Activated CD4-positive, alpha-beta T cell treated with anti-CD3 and anti-CD28 coated beads, Interleukin-2, amount 50 U/mL, for 1 hour (primary cell): ENCODE results near the gene SECISBP2L.
"Not testable (repeated sequence)": the region's sequence is repeated elsewhere in the genome, so short reads cannot be mapped to it uniquely, and the experiment has no call there.

Experiments used
- DNase-seq: peaks from one replicate; pipeline ENCODE4 v3.0.0-alpha.2; 2020

Gene SECISBP2L, protein sequence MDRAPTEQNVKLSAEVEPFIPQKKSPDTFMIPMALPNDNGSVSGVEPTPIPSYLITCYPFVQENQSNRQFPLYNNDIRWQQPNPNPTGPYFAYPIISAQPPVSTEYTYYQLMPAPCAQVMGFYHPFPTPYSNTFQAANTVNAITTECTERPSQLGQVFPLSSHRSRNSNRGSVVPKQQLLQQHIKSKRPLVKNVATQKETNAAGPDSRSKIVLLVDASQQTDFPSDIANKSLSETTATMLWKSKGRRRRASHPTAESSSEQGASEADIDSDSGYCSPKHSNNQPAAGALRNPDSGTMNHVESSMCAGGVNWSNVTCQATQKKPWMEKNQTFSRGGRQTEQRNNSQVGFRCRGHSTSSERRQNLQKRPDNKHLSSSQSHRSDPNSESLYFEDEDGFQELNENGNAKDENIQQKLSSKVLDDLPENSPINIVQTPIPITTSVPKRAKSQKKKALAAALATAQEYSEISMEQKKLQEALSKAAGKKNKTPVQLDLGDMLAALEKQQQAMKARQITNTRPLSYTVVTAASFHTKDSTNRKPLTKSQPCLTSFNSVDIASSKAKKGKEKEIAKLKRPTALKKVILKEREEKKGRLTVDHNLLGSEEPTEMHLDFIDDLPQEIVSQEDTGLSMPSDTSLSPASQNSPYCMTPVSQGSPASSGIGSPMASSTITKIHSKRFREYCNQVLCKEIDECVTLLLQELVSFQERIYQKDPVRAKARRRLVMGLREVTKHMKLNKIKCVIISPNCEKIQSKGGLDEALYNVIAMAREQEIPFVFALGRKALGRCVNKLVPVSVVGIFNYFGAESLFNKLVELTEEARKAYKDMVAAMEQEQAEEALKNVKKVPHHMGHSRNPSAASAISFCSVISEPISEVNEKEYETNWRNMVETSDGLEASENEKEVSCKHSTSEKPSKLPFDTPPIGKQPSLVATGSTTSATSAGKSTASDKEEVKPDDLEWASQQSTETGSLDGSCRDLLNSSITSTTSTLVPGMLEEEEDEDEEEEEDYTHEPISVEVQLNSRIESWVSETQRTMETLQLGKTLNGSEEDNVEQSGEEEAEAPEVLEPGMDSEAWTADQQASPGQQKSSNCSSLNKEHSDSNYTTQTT

DNA sequence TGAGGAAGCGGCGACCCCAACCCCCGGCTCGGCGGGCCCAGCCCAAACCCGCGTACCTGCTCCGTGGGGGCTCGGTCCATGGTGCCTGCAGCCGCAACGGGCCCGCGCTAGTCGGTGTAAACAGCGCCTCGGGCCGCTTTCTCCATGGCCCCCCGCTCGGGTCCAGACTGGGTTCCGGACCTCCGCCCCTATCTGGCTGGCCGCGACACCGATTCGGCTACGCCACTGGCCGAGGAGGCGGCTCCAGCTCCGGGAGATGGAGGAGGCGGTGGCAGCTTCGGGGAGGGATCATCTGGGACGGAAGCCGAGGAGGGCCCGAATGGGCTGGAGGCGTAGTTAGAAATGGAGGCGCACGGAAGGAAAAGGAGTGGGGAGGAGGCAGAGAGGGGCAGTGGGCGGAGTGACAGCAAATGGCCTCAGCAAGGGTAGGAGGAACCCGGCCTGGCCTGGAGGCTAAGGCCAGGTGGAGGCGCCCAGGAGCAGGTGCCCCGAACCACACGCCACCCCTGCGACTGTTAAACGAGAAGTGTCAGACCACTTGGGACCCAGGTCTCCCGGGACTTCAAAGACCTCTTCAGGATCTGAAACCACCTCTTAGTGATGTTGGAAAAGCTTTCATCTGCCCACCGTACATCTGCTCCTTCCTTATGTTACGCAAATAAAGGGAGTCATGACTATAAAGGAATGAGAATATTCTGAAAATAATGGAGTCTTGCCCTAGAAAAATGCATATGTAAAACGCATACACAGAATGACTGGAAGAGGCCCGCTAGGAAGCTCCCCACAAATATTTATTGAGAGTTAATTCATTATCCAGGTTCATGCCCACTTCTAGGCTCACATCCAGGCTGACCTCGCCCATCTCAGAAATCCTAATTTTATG, at the start of gene SECISBP2L:
Gene SECISBP2L, minus strand, starts transcription at position 227 of the 883 bp plus-strand sequence. Its CDS starts 147 bp downstream, at position 80.
- peak; percentile 87 for DNase-seq

DNA sequence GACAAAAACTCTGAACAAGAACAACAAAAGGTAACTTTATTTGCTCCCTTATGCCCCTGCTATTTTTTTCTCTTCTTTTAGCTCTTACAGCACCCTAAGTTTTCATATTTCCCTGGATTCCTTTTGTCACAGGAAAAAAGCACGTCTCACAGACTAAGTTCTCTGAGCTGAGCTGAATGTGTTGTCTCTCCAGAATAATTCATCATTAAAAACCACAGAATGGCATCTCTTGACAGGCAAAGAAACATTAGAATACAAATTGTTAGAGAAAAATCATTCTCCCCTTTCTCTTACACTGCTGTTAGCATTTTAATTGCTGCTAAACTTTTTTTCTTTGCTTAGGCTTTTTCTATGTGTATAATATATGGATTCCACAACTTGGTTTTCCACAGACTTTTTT, 48.7 kb upstream of the SECISBP2L start:
- DNase-seq = no peak

- no peak for DNase-seq
Measured at GRCh38 chr15:49093252-49094105, 47.2 kb upstream of the SECISBP2L start.

GRCh38 chr15:49088996-49089395, 42.8 kb upstream of the SECISBP2L start:
- no peak for DNase-seq

- no peak for DNase-seq
Measured at GRCh38 chr15:49085696-49086459, 39.6 kb upstream of the SECISBP2L start.

GRCh38 chr15:49084285-49084570, 38.0 kb upstream of the SECISBP2L start:
- DNase-seq = no peak

DNA sequence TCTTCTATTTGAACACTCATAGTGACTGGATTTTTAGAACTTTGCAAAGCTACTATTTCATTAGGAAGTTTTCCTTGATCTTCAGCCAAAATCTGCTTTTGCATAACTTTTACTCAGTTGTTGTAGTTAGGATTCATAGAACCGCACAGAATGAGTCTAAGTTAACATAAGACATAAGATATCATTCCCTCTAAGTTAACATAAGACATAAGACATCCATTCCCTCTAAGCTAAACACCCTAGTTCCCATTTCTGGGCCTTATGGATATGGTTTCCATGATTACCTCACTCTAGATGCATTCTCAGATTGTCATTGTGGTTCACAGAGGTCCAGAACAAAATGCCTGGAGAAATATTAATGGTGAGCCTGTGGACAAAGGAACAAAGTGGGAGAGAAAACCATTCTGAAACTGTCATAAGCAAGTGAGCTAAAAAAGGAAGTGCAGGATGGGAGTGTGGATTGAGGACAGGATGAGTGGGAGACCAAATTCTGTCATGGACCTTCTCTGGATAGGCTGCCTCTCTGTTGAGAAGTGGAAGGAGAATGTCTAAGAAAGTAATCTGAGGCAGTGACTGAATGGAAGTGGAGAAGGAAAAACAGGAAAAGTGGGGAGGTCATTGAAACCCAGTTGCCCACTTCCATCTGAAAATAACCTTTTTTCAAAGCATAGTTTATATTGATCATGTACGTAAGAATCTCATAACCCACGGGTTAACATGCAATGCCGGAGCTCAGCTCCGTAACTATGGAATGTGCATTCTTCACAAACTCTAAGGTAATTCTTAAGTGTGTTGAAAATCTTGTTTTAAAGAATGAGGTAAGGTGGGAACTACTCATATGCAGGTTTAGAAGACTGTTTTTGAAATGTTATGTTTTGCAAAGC, 37.4 kb upstream of the SECISBP2L start:
- DNase-seq = no peak

- no peak for DNase-seq
Measured at GRCh38 chr15:49082960-49083359, 36.7 kb upstream of the SECISBP2L start.

- no peak for DNase-seq
Measured at GRCh38 chr15:49079340-49080039, 33.2 kb upstream of the SECISBP2L start.

DNA sequence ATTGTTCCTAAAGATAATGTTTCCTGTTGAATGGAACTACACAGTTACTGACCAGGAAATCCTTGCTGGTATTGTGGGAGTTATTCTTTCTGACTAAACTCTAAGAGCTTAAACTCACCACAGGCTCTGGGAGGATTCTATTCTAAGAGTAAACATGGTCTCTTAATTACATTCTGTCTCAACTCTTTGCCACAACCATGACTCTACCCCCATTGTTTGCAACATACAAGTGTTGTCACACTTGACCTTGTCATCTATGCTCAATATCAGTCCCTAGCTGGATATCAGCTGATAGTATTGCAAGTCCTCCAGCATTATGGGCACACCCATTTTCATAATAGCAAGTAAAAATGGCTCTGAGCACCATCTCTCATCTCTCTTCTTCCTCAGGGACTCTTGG, 29.6 kb upstream of the SECISBP2L start:
- DNase-seq = no peak

- not testable (repeated sequence) for DNase-seq
Measured at GRCh38 chr15:49074589-49075287, 28.5 kb upstream of the SECISBP2L start.

DNA sequence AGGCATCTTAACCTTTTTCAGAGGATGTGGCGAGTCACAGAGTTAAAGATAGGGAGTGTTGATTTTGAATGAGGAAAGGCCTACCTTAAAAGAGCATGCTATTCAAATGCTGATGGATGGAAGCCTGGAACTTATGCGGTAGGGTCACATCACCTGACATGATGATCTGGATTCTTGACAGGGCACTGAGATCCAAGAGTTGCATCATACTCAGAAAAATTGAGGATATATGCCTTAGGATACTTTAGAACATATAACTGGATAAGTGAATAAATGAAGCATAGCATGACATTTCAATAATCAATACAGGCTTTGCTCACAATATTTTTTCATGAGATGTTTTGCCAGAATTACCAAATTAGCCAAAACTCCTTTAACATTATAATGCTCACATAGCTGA, 20.1 kb upstream of the SECISBP2L start:
- no peak for DNase-seq

DNA sequence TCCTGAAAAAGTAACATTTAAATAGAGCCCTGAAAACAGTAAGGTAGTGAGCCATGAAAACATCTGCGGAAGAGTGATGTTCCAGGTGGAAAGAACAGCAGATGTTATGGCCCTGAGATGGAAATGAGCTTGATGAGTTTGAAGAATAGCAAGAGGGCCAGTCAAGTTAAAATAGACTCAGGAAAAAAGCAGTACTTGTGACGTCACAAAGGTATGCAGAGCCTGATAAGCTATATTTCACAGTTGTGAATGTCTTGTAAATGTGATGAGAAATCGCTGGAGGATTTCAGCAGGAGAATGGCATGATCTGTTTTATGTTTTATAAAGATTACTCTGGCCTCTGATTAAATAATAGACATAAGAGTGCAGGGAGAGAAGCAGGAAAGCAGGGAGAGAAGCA, 18.6 kb upstream of the SECISBP2L start:
- no peak for DNase-seq

DNA sequence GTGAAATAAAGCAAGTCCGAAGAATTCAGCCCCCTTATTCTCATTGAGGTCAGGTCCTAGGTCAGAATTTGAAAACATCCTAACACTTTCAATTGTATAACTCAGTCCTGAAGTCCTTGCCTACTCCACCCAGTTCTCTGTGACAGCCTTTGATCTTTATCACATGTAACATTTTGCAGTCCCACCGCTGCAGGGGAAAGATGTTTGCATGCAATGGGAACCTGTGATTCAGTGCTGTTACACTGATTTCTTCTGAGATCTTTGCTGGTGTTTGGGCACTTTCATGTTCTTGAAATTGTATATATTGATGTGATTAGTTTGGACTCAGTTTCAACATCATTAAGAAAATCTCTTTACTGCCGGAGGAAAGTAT, 18.0 kb upstream of the SECISBP2L start:
- no peak for DNase-seq

DNA sequence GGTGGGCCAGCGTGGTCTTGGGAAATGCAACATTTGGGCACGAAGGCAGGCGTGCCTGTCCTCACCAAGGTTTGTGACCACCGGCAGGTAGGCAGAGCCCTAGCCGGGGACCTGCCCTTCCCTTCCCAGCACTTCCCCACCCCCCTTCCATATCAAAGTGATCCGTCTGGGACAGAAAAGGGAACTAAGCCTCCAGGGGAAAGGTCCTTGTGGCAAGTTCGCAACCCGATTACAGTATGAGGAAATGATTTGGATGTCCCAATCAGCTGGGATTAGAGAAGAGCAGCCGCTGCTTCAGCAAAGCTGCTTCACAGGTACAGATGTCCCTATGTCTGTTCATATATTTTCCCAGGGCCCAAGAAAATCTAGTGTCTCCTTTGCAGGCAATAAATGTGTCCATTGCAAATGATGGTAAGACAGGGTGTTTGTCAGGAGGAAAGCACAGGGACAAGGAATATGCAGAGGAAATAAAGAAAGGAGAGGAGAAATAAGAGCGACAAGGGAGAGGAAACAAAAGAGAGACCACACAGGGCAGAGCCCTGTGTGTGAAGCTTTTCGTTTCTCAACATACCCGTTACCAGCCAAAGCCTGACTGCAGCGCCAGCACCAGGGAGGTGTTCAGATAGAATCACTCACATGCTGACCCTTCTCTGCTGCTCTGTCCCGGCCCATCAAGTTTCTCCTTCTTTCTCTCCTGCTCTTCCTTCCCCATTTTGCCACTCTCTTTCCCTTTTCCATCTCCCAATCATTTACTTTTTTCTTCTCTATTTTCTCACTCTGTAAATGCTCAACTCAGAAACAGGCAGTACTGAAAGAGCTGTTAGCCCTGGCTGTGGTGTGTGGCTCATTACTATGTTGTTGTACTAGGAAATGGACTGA, 17.4 kb upstream of the SECISBP2L start:
- DNase-seq = no peak

- no peak for DNase-seq
Measured at GRCh38 chr15:49062900-49063299, 16.7 kb upstream of the SECISBP2L start.

- no peak for DNase-seq
Measured at GRCh38 chr15:49060710-49061495, 14.7 kb upstream of the SECISBP2L start.
